ENCODE results near the gene NEURL2.

Gene NEURL2

DNA sequence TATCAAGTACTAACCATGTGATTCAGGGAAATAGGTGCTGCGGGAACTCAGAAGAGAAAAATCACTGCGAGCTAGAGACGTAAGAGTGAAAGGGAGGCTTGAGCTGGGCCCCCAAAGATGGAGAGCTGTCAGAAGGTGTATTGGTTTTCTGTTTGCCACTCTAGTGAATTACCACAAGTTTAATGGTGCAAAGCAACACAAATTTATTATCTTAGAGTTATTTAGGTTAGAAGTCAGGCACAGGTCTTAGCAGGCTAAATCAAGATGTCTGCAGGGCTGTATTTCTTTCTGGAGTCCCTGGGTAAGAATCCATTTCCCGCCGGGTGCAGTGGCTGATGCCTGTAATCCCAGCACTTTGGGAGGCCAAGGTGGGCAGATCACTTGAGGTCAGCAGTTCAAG, 31.1 kb downstream of the NEURL2 start:
- WGBS, 2 donors (ENCODE audit: extremely low coverage in 2 of 2, insufficient read length in 2 of 2, insufficient replicate concordance in 1 of 2) = no CpG with 5 or more reads among the region's 5 CpGs
- H3K36me3 ChIP-seq (replicated peaks in 1 of 2; ENCODE audit: control insufficient read depth in 2 of 2, insufficient read depth in 2 of 2, low read length in 2 of 2) = peaks cover 0 to 2% of the 10 kb centered on the region in 2 donors
- H4K91ac ChIP-seq (ENCODE audit: low read depth, low read length, poor library complexity) = no peak overlapping the region

DNA sequence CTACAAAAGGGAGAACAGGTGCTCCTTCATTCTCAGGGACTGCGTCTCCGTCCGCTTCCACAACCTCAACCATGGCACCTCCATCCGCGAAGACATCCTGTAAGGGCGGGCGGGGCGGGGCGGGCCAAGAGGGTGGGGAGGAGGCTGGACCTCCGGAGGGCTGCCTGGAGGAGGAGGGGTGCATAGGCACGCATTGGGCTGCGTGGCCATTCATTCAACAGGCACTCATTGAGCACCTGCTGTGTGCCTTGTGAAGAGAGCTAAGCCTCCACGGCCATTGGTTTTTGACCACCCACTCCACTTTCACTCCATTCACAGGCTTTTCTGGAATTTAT, 33.2 kb downstream of the NEURL2 start:
- H3K36me3 ChIP-seq (replicated peaks in 1 of 2; ENCODE audit: control insufficient read depth in 2 of 2, insufficient read depth in 2 of 2, low read length in 2 of 2) = peaks cover 0 to 11% of the 10 kb centered on the region in 2 donors
- no peak overlapping the region for H3K27ac ChIP-seq (replicated peaks; ENCODE audit: low read length)
- DNase-seq (ENCODE audit: low spot score) = no peak
- no peak overlapping the region for H2AK5ac ChIP-seq (ENCODE audit: low read depth, low read length)
- peak overlapping the region; percentile 71 to 81 for H3K4me3 ChIP-seq (ENCODE audit: low read length in 2 of 2)
- no peak overlapping the region for H4K91ac ChIP-seq (ENCODE audit: low read depth, low read length, poor library complexity)
- no peak overlapping the region for H3K4ac ChIP-seq (ENCODE audit: low read length)
- H3K9me3 ChIP-seq (replicated peaks in 1 of 2; ENCODE audit: control insufficient read depth in 2 of 2, insufficient read depth in 1 of 2, low read depth in 1 of 2, low read length in 2 of 2) = no peaks in the 10 kb centered on the region
- no peak overlapping the region for H2BK15ac ChIP-seq (ENCODE audit: low read length)
- no peak overlapping the region for H2BK120ac ChIP-seq (ENCODE audit: low read depth, low read length)
- peaks cover 4 to 8% of the 10 kb centered on the region in 2 donors for H3K4me1 ChIP-seq (ENCODE audit: control insufficient read depth in 2 of 2, insufficient read depth in 1 of 2, low read depth in 1 of 2, low read length in 2 of 2)
- H2BK5ac ChIP-seq (ENCODE audit: low read length) = no peak overlapping the region
- peak overlapping the region; percentile 86 for H3K4me2 ChIP-seq (ENCODE audit: insufficient read depth, low read length, poor library complexity, severe bottlenecking)
- H3K79me1 ChIP-seq (ENCODE audit: low read depth, low read length) = peaks cover 2% of the 10 kb centered on the region
- no CpG with 5 or more reads among the region's 13 CpGs for WGBS, 2 donors (ENCODE audit: extremely low coverage in 2 of 2, insufficient read length in 2 of 2, insufficient replicate concordance in 1 of 2)
- H4K8ac ChIP-seq (ENCODE audit: low read depth, low read length) = no peak overlapping the region
- no peak overlapping the region for H2BK12ac ChIP-seq (ENCODE audit: low read length)
- H3K9ac ChIP-seq (ENCODE audit: low read depth, low read length, poor library complexity) = peak overlapping the region; percentile 31
- H3K23ac ChIP-seq (ENCODE audit: low read depth, low read length, poor library complexity) = no peak overlapping the region
- H3K14ac ChIP-seq (ENCODE audit: low read length) = no peak overlapping the region
- H2AFZ ChIP-seq (ENCODE audit: low read length) = peak overlapping the region; percentile 88
- H3K27me3 ChIP-seq (ENCODE audit: control insufficient read depth in 3 of 3, insufficient read depth in 3 of 3, low read depth in 1 of 3, low read length in 3 of 3) = no peaks in the 10 kb centered on the region
- peak overlapping the region; percentile 54 for H3K18ac ChIP-seq (ENCODE audit: low read length)

More for the DNA sequence above, 31.1 kb downstream of the NEURL2 start:
- Histone ChIP-seq H3K14ac (ENCODE audit: low read length) (no peak overlapping the region), H3K79me1 (ENCODE audit: low read depth, low read length) (peaks cover 2% of the 10 kb centered on the region), H3K18ac (ENCODE audit: low read length) (no peak overlapping the region), H2BK5ac (ENCODE audit: low read length) (no peak overlapping the region), H3K4me3 (ENCODE audit: low read length in 2 of 2) (no peak overlapping the region), H3K27ac (replicated peaks; ENCODE audit: low read length) (no peak overlapping the region), H2BK120ac (ENCODE audit: low read depth, low read length) (no peak overlapping the region), H3K4me1 (ENCODE audit: control insufficient read depth in 2 of 2, insufficient read depth in 1 of 2, low read depth in 1 of 2, low read length in 2 of 2) (peaks cover 4 to 8% of the 10 kb centered on the region in 2 donors), H3K9ac (ENCODE audit: low read depth, low read length, poor library complexity) (no peak overlapping the region), H2BK12ac (ENCODE audit: low read length) (no peak overlapping the region), H3K4ac (ENCODE audit: low read length) (no peak overlapping the region), H2AK5ac (ENCODE audit: low read depth, low read length) (no peak overlapping the region), H3K23ac (ENCODE audit: low read depth, low read length, poor library complexity) (no peak overlapping the region), H2BK15ac (ENCODE audit: low read length) (no peak overlapping the region), H3K9me3 (replicated peaks in 1 of 2; ENCODE audit: control insufficient read depth in 2 of 2, insufficient read depth in 1 of 2, low read depth in 1 of 2, low read length in 2 of 2) (no peaks in the 10 kb centered on the region), H4K8ac (ENCODE audit: low read depth, low read length) (no peak overlapping the region), H3K4me2 (ENCODE audit: insufficient read depth, low read length, poor library complexity, severe bottlenecking) (no peak overlapping the region), H2AFZ (ENCODE audit: low read length) (no peak overlapping the region), H3K27me3 (ENCODE audit: control insufficient read depth in 3 of 3, insufficient read depth in 3 of 3, low read depth in 1 of 3, low read length in 3 of 3) (no peaks in the 10 kb centered on the region)
- DNase-seq (ENCODE audit: low spot score) = no peak

DNA sequence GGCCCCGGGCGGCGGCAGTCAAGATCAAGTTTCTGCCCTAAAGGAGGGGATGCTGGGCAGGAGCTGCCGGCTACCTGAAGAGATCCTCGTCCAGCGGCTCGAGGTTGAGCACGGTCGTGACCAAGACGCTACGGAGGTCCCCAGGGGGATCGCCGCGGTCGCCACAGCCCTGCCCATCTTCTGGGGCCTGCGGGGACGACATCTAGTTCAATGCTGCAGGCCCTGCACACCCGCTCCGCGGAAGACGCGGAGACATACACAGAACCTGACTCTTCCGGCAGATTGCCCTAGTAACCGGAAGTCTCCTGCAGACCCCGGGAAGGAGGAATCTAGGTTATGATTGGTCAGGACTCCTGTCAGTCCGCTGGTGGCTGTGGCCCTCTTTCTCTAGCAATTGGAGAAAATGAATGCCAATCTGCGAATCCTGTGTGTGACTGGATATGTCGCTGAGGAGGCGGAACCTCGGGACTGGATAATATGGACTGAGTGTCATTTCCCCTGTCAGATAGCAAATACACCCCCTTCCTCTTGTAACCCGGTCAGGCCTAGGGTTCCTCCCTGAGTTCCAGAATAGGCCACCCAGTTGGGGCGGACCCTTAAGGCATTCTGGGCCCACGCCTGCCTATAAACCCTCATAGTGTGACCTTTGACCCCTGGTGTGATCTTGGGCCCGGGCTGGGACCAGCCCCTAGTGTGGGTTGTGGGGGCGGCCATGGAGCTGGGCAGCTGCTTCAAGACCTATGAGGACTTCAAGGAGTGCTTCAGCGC, 33.7 kb downstream of the NEURL2 start, which contains the start of the genes ACOT8 and ZSWIM3:
Gene ACOT8 (minus strand): TSS at position 279 of the 768 bp plus-strand sequence. CDS start 77 bp downstream, at position 202.
Gene ZSWIM3 (plus strand): TSS at position 501 of the 768 bp plus-strand sequence. CDS start 212 bp downstream, at position 713.
- H3K23ac ChIP-seq (ENCODE audit: low read depth, low read length, poor library complexity) = peak within 1 kb of the TSS; percentile 34
- H3K18ac ChIP-seq (ENCODE audit: low read length) = peak within 1 kb of the TSS; percentile 89
- no peak within 1 kb of the TSS for H4K91ac ChIP-seq (ENCODE audit: low read depth, low read length, poor library complexity)
- no peak within 1 kb of the TSS for H3K27ac ChIP-seq (replicated peaks; ENCODE audit: low read length)
- H4K8ac ChIP-seq (ENCODE audit: low read depth, low read length) = no peak within 1 kb of the TSS
- peak within 1 kb of the TSS; percentile 86 for H3K4me2 ChIP-seq (ENCODE audit: insufficient read depth, low read length, poor library complexity, severe bottlenecking)
- DNase-seq (ENCODE audit: low spot score) = peak; percentile 100
- H3K4me3 ChIP-seq (ENCODE audit: low read length in 2 of 2) = peak within 1 kb of the TSS; percentile 71 to 97
- no peak within 1 kb of the TSS for H2BK12ac ChIP-seq (ENCODE audit: low read length)
- H2BK120ac ChIP-seq (ENCODE audit: low read depth, low read length) = no peak within 1 kb of the TSS
- H3K27me3 ChIP-seq (ENCODE audit: control insufficient read depth in 3 of 3, insufficient read depth in 3 of 3, low read depth in 1 of 3, low read length in 3 of 3) = no peaks in the 10 kb centered on the region
- H3K4me1 ChIP-seq (ENCODE audit: control insufficient read depth in 2 of 2, insufficient read depth in 1 of 2, low read depth in 1 of 2, low read length in 2 of 2) = peaks cover 4 to 8% of the 10 kb centered on the region in 2 donors
- no peaks in the 10 kb centered on the region for H3K9me3 ChIP-seq (replicated peaks in 1 of 2; ENCODE audit: control insufficient read depth in 2 of 2, insufficient read depth in 1 of 2, low read depth in 1 of 2, low read length in 2 of 2)
- no peak within 1 kb of the TSS for H3K14ac ChIP-seq (ENCODE audit: low read length)
- no peak within 1 kb of the TSS for H3K4ac ChIP-seq (ENCODE audit: low read length)
- H2AFZ ChIP-seq (ENCODE audit: low read length) = peak within 1 kb of the TSS; percentile 89
- H3K79me1 ChIP-seq (ENCODE audit: low read depth, low read length) = peaks cover 2% of the 10 kb centered on the region
- H2BK15ac ChIP-seq (ENCODE audit: low read length) = no peak within 1 kb of the TSS
- peaks cover 0 to 11% of the 10 kb centered on the region in 2 donors for H3K36me3 ChIP-seq (replicated peaks in 1 of 2; ENCODE audit: control insufficient read depth in 2 of 2, insufficient read depth in 2 of 2, low read length in 2 of 2)
- H3K9ac ChIP-seq (ENCODE audit: low read depth, low read length, poor library complexity) = peak within 1 kb of the TSS; percentile 95
- WGBS, 2 donors (ENCODE audit: extremely low coverage in 2 of 2, insufficient read length in 2 of 2, insufficient replicate concordance in 1 of 2) = no CpG with 5 or more reads among the region's 36 CpGs
- no peak within 1 kb of the TSS for H2BK5ac ChIP-seq (ENCODE audit: low read length)
- no peak within 1 kb of the TSS for H2AK5ac ChIP-seq (ENCODE audit: low read depth, low read length)

DNA sequence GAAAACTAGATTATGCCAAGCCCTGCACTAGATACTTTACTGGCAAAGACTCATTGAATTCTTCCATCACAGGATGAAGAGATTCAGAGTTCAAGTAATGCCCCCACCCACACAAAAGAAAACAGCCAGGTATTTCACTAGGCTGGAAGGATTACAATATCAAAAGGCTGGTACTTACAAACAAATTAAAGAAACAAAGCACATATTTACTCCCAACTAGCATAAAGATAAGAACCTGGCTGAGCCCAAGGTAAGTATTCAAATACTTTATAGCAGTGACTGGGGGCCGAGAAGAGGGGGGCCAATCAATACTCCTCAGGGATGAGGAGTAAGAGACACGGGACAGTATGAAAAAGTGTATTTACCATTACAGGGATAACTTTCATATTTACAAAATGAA, 37.5 kb downstream of the NEURL2 start:
- H3K4ac ChIP-seq (ENCODE audit: low read length) = no peak overlapping the region
- no peak overlapping the region for H3K14ac ChIP-seq (ENCODE audit: low read length)
- H4K91ac ChIP-seq (ENCODE audit: low read depth, low read length, poor library complexity) = no peak overlapping the region
- H3K18ac ChIP-seq (ENCODE audit: low read length) = no peak overlapping the region
- H2BK15ac ChIP-seq (ENCODE audit: low read length) = no peak overlapping the region
- no peak overlapping the region for H2BK12ac ChIP-seq (ENCODE audit: low read length)
- no peak overlapping the region for H3K23ac ChIP-seq (ENCODE audit: low read depth, low read length, poor library complexity)
- no peak overlapping the region for H3K27ac ChIP-seq (replicated peaks; ENCODE audit: low read length)
- peaks cover 4 to 8% of the 10 kb centered on the region in 2 donors for H3K4me1 ChIP-seq (ENCODE audit: control insufficient read depth in 2 of 2, insufficient read depth in 1 of 2, low read depth in 1 of 2, low read length in 2 of 2)
- H3K9me3 ChIP-seq (replicated peaks in 1 of 2; ENCODE audit: control insufficient read depth in 2 of 2, insufficient read depth in 1 of 2, low read depth in 1 of 2, low read length in 2 of 2) = no peaks in the 10 kb centered on the region
- no peak overlapping the region for H3K9ac ChIP-seq (ENCODE audit: low read depth, low read length, poor library complexity)
- H2AK5ac ChIP-seq (ENCODE audit: low read depth, low read length) = no peak overlapping the region
- no peaks in the 10 kb centered on the region for H3K27me3 ChIP-seq (ENCODE audit: control insufficient read depth in 3 of 3, insufficient read depth in 3 of 3, low read depth in 1 of 3, low read length in 3 of 3)
- H3K4me3 ChIP-seq (ENCODE audit: low read length in 2 of 2) = no peak overlapping the region
- H2BK120ac ChIP-seq (ENCODE audit: low read depth, low read length) = no peak overlapping the region
- H4K8ac ChIP-seq (ENCODE audit: low read depth, low read length) = no peak overlapping the region
- H3K36me3 ChIP-seq (replicated peaks in 1 of 2; ENCODE audit: control insufficient read depth in 2 of 2, insufficient read depth in 2 of 2, low read length in 2 of 2) = peaks cover 0 to 20% of the 10 kb centered on the region in 2 donors
- no peak overlapping the region for H3K4me2 ChIP-seq (ENCODE audit: insufficient read depth, low read length, poor library complexity, severe bottlenecking)
- peaks cover 2% of the 10 kb centered on the region for H3K79me1 ChIP-seq (ENCODE audit: low read depth, low read length)
- no peak overlapping the region for H2BK5ac ChIP-seq (ENCODE audit: low read length)
- no peak for DNase-seq (ENCODE audit: low spot score)
- H2AFZ ChIP-seq (ENCODE audit: low read length) = no peak overlapping the region
- WGBS, 2 donors (ENCODE audit: extremely low coverage in 2 of 2, insufficient read length in 2 of 2, insufficient replicate concordance in 1 of 2) = no CpG with 5 or more reads among the region's 2 CpGs

All from neuronal stem cell (in vitro differentiated cells).